K562 (cell line): Measurements from ENCODE around the gene TCIRG1. TPM values are rescaled to one million over a fixed set of nuclear protein-coding genes. Genes with fewer than 3 reads are reported as not detected.
A peak's percentile ranks its signal among the peaks of the same experiment; 100 is the strongest.

Source experiments
- ATAC-seq: fragments of 200-7000 bp; cut with Tn5 transposase; 3 replicates; pipeline ENCODE4 v1.9.1; 2020; ENCODE audit warnings: moderate library complexity
- BruUV-seq: library from RNA; stranded (reverse); fragments of 400-500 nt; replicated peaks from 2 replicates; lab custom pipeline; 2021; lab: Mats Ljungman, UMichigan
- CTCF ChIA-PET: fragments of 300-600 bp; formaldehyde crosslinking; extraction: SDS; loops from one replicate; lab custom pipeline; 2021; ENCODE audit warnings: low intra/inter-chr PET ratio; lab: Yijun Ruan, JAX
- POLR2A ChIA-PET: fragments of 300-600, 350-650 bp; sonication (Branson Sonifier 250); formaldehyde crosslinking; extraction: SDS; loops from one replicate; lab custom pipeline; 2021; ENCODE audit warnings: antibody characterized with exemption, inconsistent platforms; lab: Yijun Ruan, JAX
- DNase-seq, 4 experiments: peaks; one replicate each; pipeline versions ENCODE4 v3.0.0 to v3.0.0-alpha.2; 2011 to 2018; ENCODE audit warnings: low spot score in 3 of 4, mixed read lengths in 3 of 4; ENCODE audit errors: extremely low read depth in 1 of 4
- FAIRE-seq: peaks from 2 replicates; lab custom pipeline; 2011; peaks lifted over from hg19 to GRCh38; lab: Jason Lieb, UNC
- H2AFZ ChIP-seq: 2 replicates; pipeline ENCODE4 v1.6.0; 2011; ENCODE audit warnings: low read depth, low read length, control low read depth, inconsistent platforms
- H3K27ac ChIP-seq: fragments of 200-600 bp; 3 replicates; pipeline ENCODE4 v1.8.0; 2011; ENCODE audit warnings: low read depth, mild to moderate bottlenecking, control low read depth, inconsistent platforms, low read length, moderate library complexity, mixed read lengths; ENCODE audit errors: extremely low read depth
- H3K27me3 ChIP-seq, 2 experiments: fragments of 300-600 bp in 1 of 2; 2 replicates in 1 of 2; 3 replicates in 1 of 2; pipeline versions ENCODE4 v1.6.0 to v1.8.0; 2011; ENCODE audit warnings: inconsistent platforms in 2 of 2, low read length in 2 of 2, mild to moderate bottlenecking in 1 of 2, mixed read lengths in 1 of 2, moderate library complexity in 1 of 2; ENCODE audit not compliant: control insufficient read depth in 2 of 2, insufficient read depth in 2 of 2
- H3K36me3 ChIP-seq: fragments of 300-600 bp; 3 replicates; pipeline ENCODE4 v1.8.0; 2011; ENCODE audit warnings: mild to moderate bottlenecking, low read length, inconsistent platforms; ENCODE audit not compliant: control insufficient read depth, insufficient read depth
- H3K4me1 ChIP-seq, 2 experiments: fragments of 200-600 bp in 1 of 2; replicated peaks in 1 of 2; 2 replicates in 1 of 2; 3 replicates in 1 of 2; pipeline versions ENCODE4 v1.5.1 to v1.8.0; 2011; ENCODE audit warnings: inconsistent platforms in 2 of 2, low read length in 2 of 2, mild to moderate bottlenecking in 1 of 2, mixed read lengths in 1 of 2, moderate library complexity in 1 of 2; ENCODE audit not compliant: control insufficient read depth in 2 of 2, insufficient read depth in 2 of 2
- H3K4me2 ChIP-seq: 2 replicates; pipeline ENCODE4 v1.6.1; 2011; ENCODE audit warnings: low read length, control low read depth, inconsistent platforms, mixed read lengths; ENCODE audit not compliant: insufficient read depth
- H3K4me3 ChIP-seq: fragments of 200-600 bp; sonication (generic), shearing (Covaris generic); 2 replicates; pipeline ENCODE4 v1.5.1; 2016; ENCODE audit warnings: control low read depth, inconsistent platforms
- H3K79me2 ChIP-seq: fragments of 200-600 bp; 3 replicates; pipeline ENCODE4 v1.8.0; 2011; ENCODE audit warnings: low read length, inconsistent platforms; ENCODE audit not compliant: control insufficient read depth, insufficient read depth
- H3K9ac ChIP-seq, 2 experiments: 2 replicates each; pipeline versions ENCODE4 v1.6.0 to v1.6.1; 2011; ENCODE audit warnings: low read depth in 2 of 2, low read length in 2 of 2, control low read depth in 1 of 2, inconsistent platforms in 1 of 2, mild to moderate bottlenecking in 1 of 2, mixed read lengths in 1 of 2; ENCODE audit not compliant: insufficient read depth in 1 of 2
- H3K9me1 ChIP-seq: one replicate; pipeline ENCODE4 v1.6.0; 2011; ENCODE audit warnings: inconsistent platforms, mild to moderate bottlenecking, low read length, moderate library complexity; ENCODE audit not compliant: control insufficient read depth, insufficient read depth
- H3K9me3 ChIP-seq: replicated peaks from 2 replicates; pipeline ENCODE4 v1.5.1; 2011; ENCODE audit warnings: low read depth, low read length, inconsistent platforms; ENCODE audit not compliant: control insufficient read depth, insufficient read depth
- H4K20me1 ChIP-seq: replicated peaks from 2 replicates; pipeline ENCODE4 v1.6.1; 2011; ENCODE audit warnings: low read length, inconsistent platforms, mixed read lengths; ENCODE audit not compliant: control insufficient read depth, insufficient read depth
- CAMTA2 ChIP-seq: fragments of 250-450 bp; sonication (Bioruptor Pico); conservative IDR thresholded peaks from 2 replicates; pipeline ENCODE4 v1.5.1; 2022
- POLR2G ChIP-seq: fragments of 200-400 bp; formaldehyde crosslinking; IDR thresholded peaks from 2 replicates; pipeline ENCODE4 v1.6.1; 2017; ENCODE audit warnings: low read depth, mild to moderate bottlenecking, antibody characterized with exemption, low read length, moderate library complexity
- ZBTB33 ChIP-seq: sonication (generic); formaldehyde crosslinking; IDR thresholded peaks from 2 replicates; pipeline ENCODE4 v1.8.1; 2023; ENCODE audit warnings: mild to moderate bottlenecking, missing genetic modification reagents
- WGBS: fragments of 100-300 bp; shearing (Covaris generic); methylation state at CpG from one replicate; pipeline ENCODE4 v1.1.6; 2016; ENCODE audit warnings: low coverage, mixed read lengths; ENCODE audit not compliant: insufficient coverage; ENCODE audit errors: missing lambda C conversion rate; 5-methylcytosine and 5-hydroxymethylcytosine counted together
- in situ Hi-C: fragments of 300-500 bp; cut with MboI; formaldehyde crosslinking; loops from 4 replicates; pipeline ENCODE4 v1.15.0; 2018; ENCODE audit warnings: inconsistent platforms, mixed read lengths
- intact Hi-C: fragments of 100-400 bp; cut with micrococcal nuclease; formaldehyde crosslinking; loops from 2 replicates; pipeline ENCODE4 v1.14.2; 2022
- polyA plus RNA-seq, 8 experiments: library from polyadenylated mRNA; depleted of rRNA in 4 of 8; stranded (reverse) in 5 of 8; unstranded in 3 of 8; fragments of >200 nt; fragmentation: Nextera tagmentation in 2 of 8; fragmentation: Illumina TruSeq in 1 of 8; extraction: Ambion mirVana in 2 of 8; extraction: Trizol in 1 of 8; gene quantifications; 2 replicates each; pipeline versions ENCODE4 v1.2.1 to v1.2.3, GENCODE V29; 2011 to 2014; ENCODE audit warnings: inconsistent platforms in 1 of 8, missing spikeins in 1 of 8
- total RNA-seq, 7 experiments: library from RNA; depleted of rRNA in 6 of 7; stranded (reverse); fragments of >200 nt in 6 of 7; fragmentation: Illumina TruSeq in 2 of 7; extraction: Trizol in 2 of 7; gene quantifications; 2 replicates each; pipeline versions ENCODE4 v1.2.1 to v1.2.3, GENCODE V29; 2011 to 2021; ENCODE audit warnings: low replicate concordance in 1 of 7

The TCIRG1 gene
- total and polyA plus RNA-seq, 9 of the 15 experiments (the other 6 are each of a cell fraction or from before 2014, with no cell fraction given), result 0.49 to 143 (median 24.4) TPM

DNA sequence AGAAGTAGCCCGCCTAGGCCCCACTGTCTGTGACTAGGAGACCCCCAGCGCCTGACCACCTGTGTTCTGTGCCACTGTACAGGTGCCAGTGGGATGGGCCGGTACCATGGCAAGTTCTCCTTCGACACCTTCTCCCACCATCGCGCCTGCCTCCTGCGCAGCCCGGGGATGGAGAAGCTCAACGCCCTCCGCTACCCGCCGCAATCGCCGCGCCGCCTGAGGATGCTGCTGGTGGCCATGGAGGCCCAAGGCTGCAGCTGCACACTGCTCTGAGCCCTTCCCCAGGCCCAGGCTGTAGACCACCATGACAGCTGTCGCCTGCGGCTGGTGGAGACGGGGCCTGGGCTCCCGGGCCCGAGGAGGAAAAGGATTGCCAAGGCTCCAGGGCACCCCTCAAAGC lies 11.2 kb upstream of the TCIRG1 start:
- 89% methylated on average over 13 of the region's 21 CpGs for WGBS
- Histone ChIP-seq H3K9me3 (no peaks in the 10 kb centered on the region), H3K27ac (no peak overlapping the region), H3K27me3 (no peaks in the 10 kb centered on the region), H3K9me1 (no peaks in the 10 kb centered on the region), H3K36me3 (peaks cover 9% of the 10 kb centered on the region; the same call in 2 of the 3 replicates), H3K4me3 (no peak overlapping the region), H3K79me2 (peaks cover 21% of the 10 kb centered on the region), H3K9ac (peak overlapping the region in 1 of 2 experiments; percentile 39; a peak in 2 of 4 replicates), H3K4me2 (no peak overlapping the region), H4K20me1 (peaks cover 4% of the 10 kb centered on the region; the same call in 1 of the 2 replicates), H2AFZ (no peak overlapping the region), H3K4me1 (peaks cover 14 to 46% of the 10 kb centered on the region in 2 experiments; a peak in 4 of 5 replicates)
- no TSS peak for BruUV-seq
- intact Hi-C loops, result no loop called here
- TF ChIP-seq ZBTB33 (CRISPR knock-in tag), result peak; percentile 95
- TF ChIP-seq CAMTA2 (CRISPR knock-in tag), result no peak
- peak; percentile 29; the same call in 1 of the 2 replicates for TF ChIP-seq POLR2G
- no peak for ATAC-seq
- no peak for DNase-seq
- no peak for FAIRE-seq
- CTCF ChIA-PET, result no interaction called here
- POLR2A ChIA-PET, result interaction anchor here (0.6 kb wide), 1 partner anchor 244 kb away, joined by 3 read pairs; the partner anchor contains the start of gene C11orf24
- in situ Hi-C loops, result no loop called here
